Heart right ventricle (tissue), 16 donors: ENCODE results near the gene FIBCD1. TPM values are rescaled to one million over a fixed set of nuclear protein-coding genes. Genes with fewer than 3 reads are reported as not detected.

Experiments
- ATAC-seq, 8 donors: fragments of 200-7000 bp; cut with Tn5 transposase; one replicate each; pipeline ENCODE4 v1.9.1; 2020; ENCODE audit warnings: mild to moderate bottlenecking in 8 of 8, moderate library complexity in 8 of 8, moderate number of reproducible peaks in 1 of 8
- DNase-seq, 2 donors: peaks; one replicate each; pipeline ENCODE4 v3.0.0-alpha.2; 2020
- H3K27ac ChIP-seq, 10 donors: fragments of 200-600 bp; sonication (generic) in 2 of 10; one replicate each; pipeline versions ENCODE4 v1.5.0 to v1.8.0; 2020 to 2022; ENCODE audit warnings: mild to moderate bottlenecking in 3 of 10
- H3K27me3 ChIP-seq, 7 donors: fragments of 200-600 bp; one replicate each; pipeline ENCODE4 v1.8.0; 2021 to 2022; ENCODE audit warnings: mild to moderate bottlenecking in 2 of 7
- H3K36me3 ChIP-seq, 9 donors: fragments of 200-600 bp; sonication (generic) in 1 of 9; one replicate each; pipeline versions ENCODE4 v1.5.0 to v1.8.0; 2020 to 2022; ENCODE audit warnings: mild to moderate bottlenecking in 2 of 9
- H3K4me1 ChIP-seq, 9 donors: fragments of 200-600 bp; sonication (generic) in 1 of 9; one replicate each; pipeline versions ENCODE4 v1.5.0 to v1.8.0; 2020 to 2022; ENCODE audit warnings: mild to moderate bottlenecking in 4 of 9
- H3K4me3 ChIP-seq, 10 donors: fragments of 200-600 bp; sonication (generic) in 2 of 10; one replicate each; pipeline versions ENCODE4 v1.5.0 to v1.8.0; 2020 to 2022; ENCODE audit warnings: mild to moderate bottlenecking in 7 of 10, moderate library complexity in 2 of 10
- H3K9me3 ChIP-seq, 11 donors: fragments of 200-600 bp in 10 of 11; sonication (generic) in 2 of 11; one replicate each; pipeline versions ENCODE4 v1.5.0 to v1.8.0; 2013 to 2022; ENCODE audit warnings: mild to moderate bottlenecking in 2 of 11, control low read depth in 1 of 11, moderate library complexity in 1 of 11
- WGBS, 2 donors: extraction: QIAGEN DNeasy Blood & Tissue Kit; methylation state at CpG; one replicate each; pipeline ENCODE4 v1.1.7; 2013; ENCODE audit warnings: inconsistent platforms in 1 of 2; 5-methylcytosine and 5-hydroxymethylcytosine counted together
- intact Hi-C, 10 donors: fragments of 100-400 bp; cut with DNase I; formaldehyde crosslinking; loops; one replicate each; pipeline versions ENCODE4 v1.11.1 to v1.14.2; 2022
- polyA plus RNA-seq, 2 donors: library from polyadenylated mRNA; stranded (reverse); fragments of 200-250 nt; gene quantifications; one replicate each; pipeline ENCODE4 v1.2.3, GENCODE V29; 2013
- total RNA-seq, 10 donors: library from RNA; stranded (reverse); fragmentation: NEBNext Ultra II Directional in 3 of 10; extraction: Animal tissue kit (Norgen Biotek cat#: 25700) in 3 of 10; gene quantifications; one replicate each; pipeline versions ENCODE4 v1.2.1 to v1.2.4, GENCODE V29; 2021 to 2023
- TF ChIP-seq, protein P1 (sequence below), 9 donors: fragments of 200-600 bp; sonication (generic) in 2 of 9; IDR thresholded peaks; one replicate each; pipeline versions ENCODE4 v1.5.0 to v1.8.0; 2021 to 2022; ENCODE audit warnings: antibody characterized with exemption in 9 of 9, mild to moderate bottlenecking in 5 of 9, moderate library complexity in 1 of 9
- donor health status: Arrhythmogenic right ventricular cardiomyopathy.
- donor health status: ischemic (EF 13 %, LVEDD 7.1; RV severe dilation, severe dysfunction).
- donor health status: healthy with polysubstance abuse.
- donor health status: DM: no; HTN: yes; CAD: no.
- donor health status: DM: no; HTN: no; CAD: no.
- donor health status: ischemic (EF 25% LVEDD 6.9; RV normal size, moderate dysfunction).
- donor health status: ischemic (EF 25% LVEDD 5.7; RV mildly dilated, moderate dysfunction).
- donor health status: healthy.
- donor health status: DM: yes; HTN: yes; CAD: no.
- donor health status: Ischemic cardiomyopathy.
- donor health status: ischemic (EF 35%, LVEDD 5.7; RV mildly dilated, moderate dysfunction).
- donor health status: nonischemic (EF 11% LVEDD 7.7; RV severe dilation, severe dysfunction).
- donor health status: DM: yes; HTN: yes; CAD: no.
- donor health status: PGD.
- donor health status: ischemic (EF 29% LVEDD 5.4; RV normal size, mild dysfunction).
- donor health status: nonischemic (EF 23%, LVEDD 6.1; RV moderate dilation, normal function).

Gene FIBCD1
- total and polyA plus RNA-seq, 12 donors, result 0.16 to 5.8 (median 1.2) TPM

DNA sequence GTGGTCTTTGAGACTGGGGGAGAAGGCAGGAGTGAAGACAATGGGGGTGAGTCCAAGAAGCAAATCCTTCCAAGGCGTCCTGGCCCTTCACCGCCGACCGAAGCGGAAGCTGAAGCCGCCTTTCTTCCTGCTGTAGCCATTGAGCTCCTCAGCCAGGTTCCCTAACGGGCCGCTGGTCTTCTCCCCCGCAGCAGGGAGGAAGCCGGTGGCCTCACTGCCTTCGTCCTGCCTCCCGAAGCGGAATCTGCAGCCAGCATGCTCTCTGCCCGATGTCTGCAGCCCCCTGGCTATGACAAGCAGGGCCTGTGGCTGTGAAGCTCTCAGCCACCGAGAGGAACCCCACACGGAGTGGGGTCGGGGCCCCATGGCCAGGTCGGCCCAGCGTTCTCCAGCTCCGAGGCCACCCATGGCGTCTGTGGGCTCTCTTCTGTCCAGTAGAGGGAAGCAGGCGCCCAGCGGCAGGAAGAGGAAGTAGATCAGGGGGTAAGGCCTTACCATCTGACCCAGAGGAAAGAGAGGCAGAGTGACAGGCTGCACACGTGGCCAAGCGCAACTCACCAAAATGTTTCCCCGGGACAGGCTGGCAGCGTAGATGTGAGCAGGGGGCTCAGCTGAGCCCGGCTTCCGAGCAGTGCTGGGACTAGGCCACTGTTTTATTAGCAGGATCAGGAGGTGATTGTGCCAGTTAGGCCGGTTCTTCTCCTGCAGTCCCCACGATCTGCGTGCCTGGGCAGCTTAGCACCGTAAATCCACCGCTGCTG lies 45.5 kb downstream of the FIBCD1 start:
- H3K27me3 ChIP-seq, result peaks cover 0 to 10% (median 0%) of the 10 kb centered on the region in 7 donors
- DNase-seq (peak; percentile 46 to 51), ATAC-seq (peak; percentile 9 to 73 (median 64))
- H3K27ac ChIP-seq, result peak overlapping the region in 4 of 10 donors; percentile 31 to 78 (median 42)
- no peaks in the 10 kb centered on the region for H3K9me3 ChIP-seq
- intact Hi-C loops, result no loop called here
- peak overlapping the region in 5 of 10 donors; percentile 20 to 37 (median 28) for H3K4me3 ChIP-seq
- TF ChIP-seq, protein P1, sequence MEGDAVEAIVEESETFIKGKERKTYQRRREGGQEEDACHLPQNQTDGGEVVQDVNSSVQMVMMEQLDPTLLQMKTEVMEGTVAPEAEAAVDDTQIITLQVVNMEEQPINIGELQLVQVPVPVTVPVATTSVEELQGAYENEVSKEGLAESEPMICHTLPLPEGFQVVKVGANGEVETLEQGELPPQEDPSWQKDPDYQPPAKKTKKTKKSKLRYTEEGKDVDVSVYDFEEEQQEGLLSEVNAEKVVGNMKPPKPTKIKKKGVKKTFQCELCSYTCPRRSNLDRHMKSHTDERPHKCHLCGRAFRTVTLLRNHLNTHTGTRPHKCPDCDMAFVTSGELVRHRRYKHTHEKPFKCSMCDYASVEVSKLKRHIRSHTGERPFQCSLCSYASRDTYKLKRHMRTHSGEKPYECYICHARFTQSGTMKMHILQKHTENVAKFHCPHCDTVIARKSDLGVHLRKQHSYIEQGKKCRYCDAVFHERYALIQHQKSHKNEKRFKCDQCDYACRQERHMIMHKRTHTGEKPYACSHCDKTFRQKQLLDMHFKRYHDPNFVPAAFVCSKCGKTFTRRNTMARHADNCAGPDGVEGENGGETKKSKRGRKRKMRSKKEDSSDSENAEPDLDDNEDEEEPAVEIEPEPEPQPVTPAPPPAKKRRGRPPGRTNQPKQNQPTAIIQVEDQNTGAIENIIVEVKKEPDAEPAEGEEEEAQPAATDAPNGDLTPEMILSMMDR (IDR thresholded peaks at IDR 0.05), result peak in 8 of 9 donors; percentile 9 to 60 (median 42)
- H3K36me3 ChIP-seq, result peaks cover 0 to 49% (median 20%) of the 10 kb centered on the region in 9 donors
- H3K4me1 ChIP-seq, result peaks cover 4 to 42% (median 17%) of the 10 kb centered on the region in 9 donors
- WGBS, 2 donors, result 59 to 71% methylated on average over 34 of the region's 34 CpGs

DNA sequence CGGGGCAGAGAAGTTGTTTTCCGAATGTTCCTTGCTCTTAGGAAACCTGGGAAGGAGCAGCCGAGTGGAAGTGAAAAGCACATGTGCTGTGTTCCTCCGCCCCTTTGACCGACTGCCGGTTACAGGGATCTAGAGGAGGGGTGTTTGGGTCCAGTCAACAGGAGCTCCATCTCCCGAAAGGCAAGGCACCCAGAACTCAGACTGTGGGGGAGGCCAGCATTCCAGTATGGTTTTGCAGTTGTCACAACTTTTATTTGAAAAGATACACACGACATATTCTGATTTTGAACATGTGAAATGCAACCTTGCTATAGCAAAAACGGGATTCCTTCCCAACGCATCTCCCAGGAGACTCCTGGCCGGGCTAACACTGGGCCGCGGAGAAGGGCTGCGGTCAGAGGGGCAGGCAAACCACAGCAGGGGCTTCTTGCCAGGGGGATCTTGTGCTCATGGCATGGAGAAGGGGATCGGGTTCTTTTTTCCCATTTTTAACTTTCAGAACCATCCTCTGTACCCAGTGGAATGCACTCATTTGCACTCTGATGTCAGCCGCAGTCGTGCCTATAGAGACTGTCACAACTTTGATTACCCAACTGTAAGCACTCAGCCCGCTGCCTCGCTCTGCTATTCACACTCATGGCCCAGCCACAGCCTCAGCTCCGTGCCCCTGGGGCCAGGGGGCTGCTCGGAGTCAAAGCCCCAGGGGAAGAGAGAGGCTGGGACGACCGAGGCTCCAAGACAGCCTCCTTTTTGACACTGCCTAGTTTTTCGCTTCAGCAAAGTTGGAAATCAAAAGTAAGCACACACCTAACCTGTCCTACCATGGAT lies 46.4 kb downstream of the FIBCD1 start:
- Histone ChIP-seq H3K4me3 (peak overlapping the region in 1 of 10 donors; percentile 37), H3K36me3 (peaks cover 0 to 57% (median 26%) of the 10 kb centered on the region in 9 donors), H3K27ac (peak overlapping the region in 5 of 10 donors; percentile 31 to 78 (median 40)), H3K9me3 (no peaks in the 10 kb centered on the region), H3K4me1 (peaks cover 4 to 42% (median 17%) of the 10 kb centered on the region in 9 donors), H3K27me3 (peaks cover 0 to 3% (median 0%) of the 10 kb centered on the region in 7 donors)
- TF ChIP-seq, protein P1 (IDR thresholded peaks at IDR 0.05), result no peak
- intact Hi-C loops, result no loop called here
- ATAC-seq (peak in 1 of 8 donors; percentile 3), DNase-seq (no peak)
- WGBS, 2 donors, result 77 to 78% methylated on average over 24 of the region's 24 CpGs

DNA sequence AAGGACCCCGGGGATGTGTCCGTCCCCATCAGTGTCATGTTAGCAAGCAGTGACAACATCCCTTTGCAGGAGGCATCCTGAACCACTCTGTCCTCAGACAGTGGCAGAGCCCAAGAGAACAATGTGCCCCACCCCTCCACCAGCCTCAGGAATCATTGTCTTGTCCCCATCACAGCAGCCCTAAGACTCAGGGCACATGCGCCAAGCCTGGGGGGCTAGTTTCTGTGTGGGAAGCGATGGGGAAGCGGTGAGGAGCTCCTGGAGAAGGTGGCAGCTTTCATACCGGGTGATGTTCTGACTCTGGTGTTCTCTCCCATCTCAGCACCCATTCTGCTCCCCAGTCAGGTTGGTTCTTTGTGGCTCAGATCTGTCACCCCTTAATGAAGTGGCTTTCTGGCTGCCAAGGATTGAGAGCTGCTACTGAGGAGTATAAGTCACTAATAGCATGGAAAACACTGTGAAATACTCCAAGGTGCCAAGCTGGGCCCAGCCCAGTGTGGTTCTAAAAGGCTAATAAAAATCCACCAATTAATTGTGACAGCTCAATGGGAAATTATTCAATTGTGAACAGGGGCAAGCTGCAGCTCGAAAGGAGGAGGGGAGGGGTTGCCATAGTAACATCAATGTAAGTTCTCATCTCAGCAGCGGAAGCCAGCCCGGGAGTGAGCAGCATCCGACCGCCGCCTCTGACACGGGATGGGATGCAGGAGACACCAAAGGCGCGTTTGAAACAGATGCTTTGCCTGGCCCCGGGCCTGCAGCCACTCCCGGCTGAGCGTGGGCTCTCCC lies 47.2 kb downstream of the FIBCD1 start:
- Histone ChIP-seq H3K4me3 (no peak overlapping the region), H3K27ac (no peak overlapping the region), H3K36me3 (peaks cover 0 to 65% (median 35%) of the 10 kb centered on the region in 9 donors), H3K9me3 (no peaks in the 10 kb centered on the region), H3K4me1 (peaks cover 4 to 42% (median 17%) of the 10 kb centered on the region in 9 donors), H3K27me3 (no peaks in the 10 kb centered on the region)
- peak in 2 of 8 donors; percentile 7 to 9 for ATAC-seq
- TF ChIP-seq, protein P1 (IDR thresholded peaks at IDR 0.05), result no peak
- intact Hi-C loops, result no loop called here
- WGBS, 2 donors, result 81 to 82% methylated on average over 18 of the region's 18 CpGs
- DNase-seq, result no peak
